Natural killer cell (primary cell): Measurements from ENCODE around the gene CCNB2. TPM values are rescaled to one million over a fixed set of nuclear protein-coding genes. Genes with fewer than 3 reads are reported as not detected.

Source experiments
- ATAC-seq, 3 donors: fragments of 150-1000 bp in 2 of 3; fragments of 200-7000 bp in 1 of 3; cut with Tn5 transposase; 1 replicate in 1 of 3; 2 replicates in 2 of 3; pipeline ENCODE4 v1.10.0; 2021; ENCODE audit warnings: mild to moderate bottlenecking in 2 of 3, moderate library complexity in 2 of 3
- DNase-seq, 2 donors: peaks; one replicate each; pipeline versions ENCODE4 v3.0.0 to v3.0.0-alpha.2; 2013 to 2021; ENCODE audit warnings: mixed read lengths in 1 of 2
- H3K27ac ChIP-seq: one replicate; pipeline ENCODE4 v1.5.1; 2013; ENCODE audit warnings: mild to moderate bottlenecking, low read length
- H3K27me3 ChIP-seq: one replicate; pipeline ENCODE4 v1.6.1; 2013; ENCODE audit warnings: low read length; ENCODE audit not compliant: control insufficient read depth, insufficient read depth
- H3K36me3 ChIP-seq: one replicate; pipeline ENCODE4 v1.6.1; 2013; ENCODE audit warnings: low read length; ENCODE audit not compliant: control insufficient read depth, insufficient read depth
- H3K4me1 ChIP-seq: one replicate; pipeline ENCODE4 v1.6.1; 2013; ENCODE audit warnings: low read length; ENCODE audit not compliant: control insufficient read depth, insufficient read depth
- H3K4me3 ChIP-seq: one replicate; pipeline ENCODE4 v1.5.1; 2013; ENCODE audit warnings: low read length
- H3K9me3 ChIP-seq: one replicate; pipeline ENCODE4 v1.6.1; 2013; ENCODE audit warnings: low read length; ENCODE audit not compliant: control insufficient read depth, insufficient read depth
- H3K27ac Mint-ChIP-seq, 2 donors: one replicate each; pipeline ENCODE4 v1.8.0; 2022; ENCODE audit warnings: mild to moderate bottlenecking in 2 of 2, mixed read lengths in 2 of 2, moderate library complexity in 1 of 2
- H3K27me3 Mint-ChIP-seq, 2 donors: one replicate each; pipeline ENCODE4 v1.8.0; 2022; ENCODE audit warnings: low read depth in 2 of 2, mixed read lengths in 2 of 2
- H3K36me3 Mint-ChIP-seq: one replicate; pipeline ENCODE4 v1.8.0; 2022; ENCODE audit warnings: mixed read lengths
- H3K4me1 Mint-ChIP-seq, 2 donors: one replicate each; pipeline ENCODE4 v1.8.0; 2022; ENCODE audit warnings: mixed read lengths in 2 of 2
- H3K4me3 Mint-ChIP-seq: one replicate; pipeline ENCODE4 v1.8.0; 2022; ENCODE audit warnings: mild to moderate bottlenecking, moderate library complexity, mixed read lengths
- H3K9me3 Mint-ChIP-seq, 2 donors: one replicate each; pipeline ENCODE4 v1.8.0; 2022; ENCODE audit warnings: mixed read lengths in 2 of 2
- WGBS: methylation state at CpG from one replicate; pipeline ENCODE4 v1.1.7; 2013; ENCODE audit warnings: missing lambda C conversion rate; ENCODE audit not compliant: insufficient coverage; 5-methylcytosine and 5-hydroxymethylcytosine counted together
- intact Hi-C: fragments of 100-400 bp; cut with micrococcal nuclease; formaldehyde crosslinking; loops from one replicate; pipeline ENCODE4 v1.14.2; 2022
- total RNA-seq, 4 donors: library from RNA; stranded (reverse); fragments of 120-200 nt in 1 of 4; gene quantifications; one replicate each; pipeline versions ENCODE4 v1.2.3 to v1.2.4, GENCODE V29; 2013 to 2022
- TF ChIP-seq, protein P1 (sequence below): fragments of 200-600 bp; IDR thresholded peaks from one replicate; pipeline ENCODE4 v1.8.0; 2022; ENCODE audit warnings: antibody characterized with exemption

Gene CCNB2
- total RNA-seq, 3 donors from 2014 or later (not counting 1 experiment from before 2014, with no cell fraction given), result 0.47 to 1.4 (median 1.1) TPM

DNA sequence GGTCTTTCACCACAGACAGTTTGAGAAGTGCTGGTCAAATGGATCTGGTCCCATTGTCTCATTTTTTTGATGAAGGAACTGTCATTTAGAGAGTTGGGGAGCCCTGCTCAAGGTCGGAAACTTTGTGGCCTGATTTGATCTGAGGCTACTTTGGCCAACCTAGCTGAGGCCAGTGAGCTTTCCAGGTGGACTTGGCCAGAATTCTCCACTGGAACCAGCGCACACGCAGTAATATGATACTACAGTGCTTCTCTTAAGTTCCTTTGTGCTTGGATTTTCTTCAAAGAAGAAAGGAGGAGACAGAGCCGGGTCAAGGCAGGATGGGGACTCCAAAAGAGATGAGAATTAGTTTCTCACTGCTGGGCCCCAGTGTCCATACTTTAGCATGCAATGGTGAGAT is 50.5 kb downstream of the CCNB2 start:
- Histone ChIP-seq H3K9me3 (no peaks in the 10 kb centered on the region), H3K4me1 (no peaks in the 10 kb centered on the region), H3K36me3 (no peaks in the 10 kb centered on the region), H3K27ac (no peak overlapping the region), H3K4me3 (no peak overlapping the region), H3K27me3 (no peaks in the 10 kb centered on the region)
- Mint-ChIP-seq H3K36me3 (no peaks in the 10 kb centered on the region), H3K27me3 (no peaks in the 10 kb centered on the region), H3K27ac (no peak overlapping the region), H3K4me3 (no peak overlapping the region), H3K9me3 (no peaks in the 10 kb centered on the region), H3K4me1 (no peaks in the 10 kb centered on the region)
- 91% methylated on average over 4 of the region's 4 CpGs for WGBS
- intact Hi-C loops, result no loop called here
- TF ChIP-seq, protein P1, sequence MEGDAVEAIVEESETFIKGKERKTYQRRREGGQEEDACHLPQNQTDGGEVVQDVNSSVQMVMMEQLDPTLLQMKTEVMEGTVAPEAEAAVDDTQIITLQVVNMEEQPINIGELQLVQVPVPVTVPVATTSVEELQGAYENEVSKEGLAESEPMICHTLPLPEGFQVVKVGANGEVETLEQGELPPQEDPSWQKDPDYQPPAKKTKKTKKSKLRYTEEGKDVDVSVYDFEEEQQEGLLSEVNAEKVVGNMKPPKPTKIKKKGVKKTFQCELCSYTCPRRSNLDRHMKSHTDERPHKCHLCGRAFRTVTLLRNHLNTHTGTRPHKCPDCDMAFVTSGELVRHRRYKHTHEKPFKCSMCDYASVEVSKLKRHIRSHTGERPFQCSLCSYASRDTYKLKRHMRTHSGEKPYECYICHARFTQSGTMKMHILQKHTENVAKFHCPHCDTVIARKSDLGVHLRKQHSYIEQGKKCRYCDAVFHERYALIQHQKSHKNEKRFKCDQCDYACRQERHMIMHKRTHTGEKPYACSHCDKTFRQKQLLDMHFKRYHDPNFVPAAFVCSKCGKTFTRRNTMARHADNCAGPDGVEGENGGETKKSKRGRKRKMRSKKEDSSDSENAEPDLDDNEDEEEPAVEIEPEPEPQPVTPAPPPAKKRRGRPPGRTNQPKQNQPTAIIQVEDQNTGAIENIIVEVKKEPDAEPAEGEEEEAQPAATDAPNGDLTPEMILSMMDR, result no peak
- no peak for DNase-seq
- no peak for ATAC-seq

DNA sequence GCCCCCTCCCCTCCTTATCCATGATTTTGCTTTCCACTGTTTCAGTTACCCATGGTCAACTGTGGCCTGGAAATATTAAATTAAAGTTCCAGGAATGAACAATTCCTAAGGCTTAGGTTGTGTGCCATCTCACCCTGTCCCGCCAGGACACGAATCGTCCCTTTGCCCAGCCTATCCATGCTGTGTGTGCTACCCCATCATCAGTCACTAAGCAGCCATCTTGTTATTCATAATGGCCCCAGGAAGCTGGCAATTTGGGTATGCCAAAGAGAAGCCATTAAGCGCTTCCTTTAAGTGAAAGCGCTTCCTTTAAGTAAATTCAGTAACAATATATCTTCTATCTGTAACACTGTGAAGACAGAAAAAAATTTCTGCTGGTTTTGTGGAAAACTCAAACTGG is 52.5 kb downstream of the CCNB2 start:
- 100% methylated on average over 5 of the region's 5 CpGs for WGBS
- intact Hi-C loops, result no loop called here
- Mint-ChIP-seq H3K4me3 (no peak overlapping the region), H3K27ac (no peak overlapping the region), H3K27me3 (no peaks in the 10 kb centered on the region), H3K9me3 (no peaks in the 10 kb centered on the region), H3K36me3 (no peaks in the 10 kb centered on the region), H3K4me1 (no peaks in the 10 kb centered on the region)
- Histone ChIP-seq H3K27me3 (no peaks in the 10 kb centered on the region), H3K4me3 (no peak overlapping the region), H3K9me3 (no peaks in the 10 kb centered on the region), H3K27ac (no peak overlapping the region), H3K36me3 (no peaks in the 10 kb centered on the region), H3K4me1 (no peaks in the 10 kb centered on the region)
- TF ChIP-seq, protein P1, result no peak
- DNase-seq (no peak), ATAC-seq (no peak)

DNA sequence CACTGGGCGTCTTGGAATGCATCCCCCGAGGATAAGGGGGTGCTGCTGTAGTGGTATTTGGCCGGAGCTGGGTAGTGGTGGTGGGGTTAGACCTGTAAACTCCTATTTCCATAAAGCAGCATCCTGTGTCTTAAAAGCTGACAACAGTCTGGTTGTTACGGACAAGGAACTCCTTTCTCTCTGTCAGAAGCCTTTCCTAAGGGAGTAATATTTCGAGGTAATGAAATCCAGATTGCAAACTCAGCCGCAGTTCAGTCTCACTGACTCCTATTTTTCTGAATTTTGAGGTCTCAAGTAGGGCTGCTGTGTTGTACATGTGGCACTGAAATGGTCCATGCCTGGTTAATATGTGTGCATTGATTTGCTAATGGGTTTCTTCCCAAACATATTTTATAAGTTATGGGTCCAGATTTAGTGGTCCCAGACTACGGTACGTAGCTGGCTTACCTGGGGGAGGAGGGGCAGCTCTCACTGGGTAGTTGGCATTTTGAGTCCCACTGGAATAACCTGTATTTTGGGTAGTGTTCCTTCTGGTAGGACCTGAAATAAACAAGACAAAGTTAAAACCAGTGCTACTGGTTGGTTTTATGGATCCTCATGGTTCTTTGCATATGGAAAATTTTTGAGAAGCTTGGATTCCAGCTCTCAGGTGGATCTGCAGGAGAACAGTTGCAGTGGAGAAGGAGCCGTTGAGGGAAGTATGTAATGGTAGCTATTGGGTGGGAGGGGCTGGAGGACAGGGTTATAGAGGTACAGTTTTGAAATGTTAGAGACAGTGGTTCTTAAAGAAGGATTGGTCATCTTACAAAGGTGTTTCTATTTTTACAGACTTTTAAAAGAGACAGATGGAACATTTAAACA is 53.1 kb downstream of the CCNB2 start:
- Histone ChIP-seq H3K36me3 (no peaks in the 10 kb centered on the region), H3K27ac (no peak overlapping the region), H3K27me3 (no peaks in the 10 kb centered on the region), H3K4me3 (no peak overlapping the region), H3K4me1 (no peaks in the 10 kb centered on the region), H3K9me3 (no peaks in the 10 kb centered on the region)
- H3K27ac Mint-ChIP-seq, result no peak overlapping the region
- H3K9me3 Mint-ChIP-seq, result no peaks in the 10 kb centered on the region
- TF ChIP-seq, protein P1, result no peak
- 89% methylated on average over 8 of the region's 9 CpGs for WGBS
- no peak for DNase-seq
- no peaks in the 10 kb centered on the region for H3K4me1 Mint-ChIP-seq
- no peak for ATAC-seq
- intact Hi-C loops, result no loop called here
- H3K4me3 Mint-ChIP-seq, result no peak overlapping the region
- no peaks in the 10 kb centered on the region for H3K27me3 Mint-ChIP-seq
- no peaks in the 10 kb centered on the region for H3K36me3 Mint-ChIP-seq

DNA sequence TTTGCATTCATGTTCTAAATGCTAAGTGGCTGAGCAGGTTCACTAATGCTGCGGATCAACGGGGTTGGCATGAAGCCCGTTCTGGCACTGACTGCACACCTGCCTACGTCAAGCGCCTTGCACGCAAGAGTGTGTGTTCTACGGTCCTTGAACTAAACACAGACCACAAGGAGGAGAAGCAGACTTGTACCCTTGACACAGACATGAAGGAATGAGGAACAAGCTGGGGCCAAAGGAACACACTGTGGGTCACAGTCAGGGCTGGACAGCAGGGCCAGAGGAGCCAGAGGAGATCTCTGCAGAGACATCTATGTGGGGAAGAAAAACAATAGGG is 53.7 kb downstream of the CCNB2 start:
- Mint-ChIP-seq H3K4me1 (no peaks in the 10 kb centered on the region), H3K27ac (no peak overlapping the region), H3K9me3 (no peaks in the 10 kb centered on the region), H3K27me3 (no peaks in the 10 kb centered on the region), H3K36me3 (no peaks in the 10 kb centered on the region), H3K4me3 (no peak overlapping the region)
- TF ChIP-seq, protein P1, result no peak
- H3K9me3 ChIP-seq, result no peaks in the 10 kb centered on the region
- no peaks in the 10 kb centered on the region for H3K27me3 ChIP-seq
- H3K4me3 ChIP-seq, result no peak overlapping the region
- intact Hi-C loops, result no loop called here
- WGBS, result 97% methylated on average over 7 of the region's 7 CpGs
- H3K4me1 ChIP-seq, result no peaks in the 10 kb centered on the region
- ATAC-seq, result no peak
- no peak overlapping the region for H3K27ac ChIP-seq
- no peaks in the 10 kb centered on the region for H3K36me3 ChIP-seq
- no peak for DNase-seq
